Body of pancreas (tissue), 4 donors: Measurements from ENCODE around the gene FBN3. TPM values are rescaled to one million over a fixed set of nuclear protein-coding genes. Genes with fewer than 3 reads are reported as not detected.

Experiments used
- ATAC-seq: fragments of 150-250 bp; one replicate; pipeline ENCODE4 v1.9.1; 2016
- DNase-seq, 4 donors: peaks; one replicate each; pipeline ENCODE4 v3.0.0-alpha.2; 2019
- H3K27ac ChIP-seq, 4 donors: fragments of 200-600 bp; sonication (generic); 1 replicate in 3 of 4; 2 replicates in 1 of 4; pipeline versions ENCODE4 v1.5.1 to v1.6.1; 2016 to 2019; ENCODE audit warnings: mild to moderate bottlenecking in 1 of 4, mixed read lengths in 1 of 4, moderate library complexity in 1 of 4
- H3K27me3 ChIP-seq, 2 donors: fragments of 200-600 bp; sonication (generic); one replicate each; pipeline ENCODE4 v1.6.0; 2016; ENCODE audit warnings: mild to moderate bottlenecking in 1 of 2
- H3K36me3 ChIP-seq, 2 donors: fragments of 200-600 bp; sonication (generic); replicated peaks in 1 of 2; 2 replicates each; pipeline ENCODE4 v1.5.1; 2016; ENCODE audit warnings: low read depth in 2 of 2; ENCODE audit not compliant: insufficient read depth in 1 of 2
- H3K4me1 ChIP-seq: fragments of 200-600 bp; sonication (generic); one replicate; pipeline ENCODE4 v1.6.0; 2016
- H3K4me3 ChIP-seq, 2 donors: fragments of 200-600 bp; sonication (generic); 1 replicate in 1 of 2; 2 replicates in 1 of 2; pipeline ENCODE4 v1.5.1; 2016 to 2019
- H3K9me3 ChIP-seq, 3 donors: fragments of 200-600 bp; sonication (generic); 1 replicate in 2 of 3; 2 replicates in 1 of 3; pipeline ENCODE4 v1.5.1; 2016
- CTCF ChIP-seq, 7 experiments: fragments of 450-650 bp in 4 of 7; fragments of 200-600 bp in 3 of 7; sonication (generic) in 3 of 7; IDR thresholded peaks; one replicate each; pipeline ENCODE4 v1.5.1; 2016 to 2019; ENCODE audit warnings: antibody characterized with exemption in 7 of 7
- POLR2A ChIP-seq, 3 donors: fragments of 450-650 bp; IDR thresholded peaks; one replicate each; pipeline ENCODE4 v1.6.1; 2016; ENCODE audit warnings: antibody characterized with exemption in 3 of 3, mild to moderate bottlenecking in 2 of 3
- WGBS, 2 donors: methylation state at CpG; one replicate each; pipeline ENCODE4 v1.1.5; 2017; 5-methylcytosine and 5-hydroxymethylcytosine counted together
- intact Hi-C: fragments of 100-400 bp; cut with DNase I; formaldehyde crosslinking; loops from one replicate; pipeline ENCODE4 v1.15.1; 2023
- total RNA-seq, 2 donors: library from RNA; depleted of rRNA; stranded (reverse); fragments of >200 nt; gene quantifications; one replicate each; pipeline ENCODE4 v1.1.0, GENCODE V29; 2016

FBN3 gene
- total RNA-seq, 2 donors from 2014 or later, result 0.26 TPM; not detected in 1

GRCh38 chr19:8020681-8021080, 128.7 kb downstream of the FBN3 start:
- 81 to 85% methylated on average over 8 to 9 of the region's 9 CpGs for WGBS, 2 donors
- ATAC-seq, result no peak
- Histone ChIP-seq H3K9me3 (no peaks in the 10 kb centered on the region), H3K36me3 (no peaks in the 10 kb centered on the region), H3K27ac (no peak overlapping the region), H3K4me3 (no peak overlapping the region), H3K4me1 (no peaks in the 10 kb centered on the region), H3K27me3 (no peaks in the 10 kb centered on the region)
- TF ChIP-seq POLR2A (IDR thresholded peaks at IDR 0.05) (no peak), CTCF (IDR thresholded peaks at IDR 0.05) (no peak)
- intact Hi-C loops, result no loop called here
- DNase-seq, result no peak

- 79 to 84% methylated on average over 14 of the region's 14 CpGs for WGBS, 2 donors
- ATAC-seq (no peak), DNase-seq (no peak)
Measured at GRCh38 chr19:8017808-8018207, 131.6 kb downstream of the FBN3 start.

More at GRCh38 chr19:8017808-8018207, 131.6 kb downstream of the FBN3 start:
- intact Hi-C loops, result no loop called here
- no peaks in the 10 kb centered on the region for H3K36me3 ChIP-seq
- no peaks in the 10 kb centered on the region for H3K27me3 ChIP-seq
- no peaks in the 10 kb centered on the region for H3K9me3 ChIP-seq
- H3K27ac ChIP-seq, result no peak overlapping the region
- H3K4me1 ChIP-seq, result no peaks in the 10 kb centered on the region
- no peak overlapping the region for H3K4me3 ChIP-seq
- no peak for TF ChIP-seq CTCF (IDR thresholded peaks at IDR 0.05)
- TF ChIP-seq POLR2A (IDR thresholded peaks at IDR 0.05), result no peak

Other genes starting within 250 kb of the FBN3 start
- 10 to 100 TPM in 1 of 2 donors, 1 to 10 TPM in 1; 8.0 to 34.9 TPM for gene MAP2K7, start 245.7 kb downstream of the FBN3 start, total RNA-seq
- 1 to 10 TPM in 1 of 2 donors, not detected in 1; 9.9 TPM for gene TGFBR3L, start 234.8 kb downstream of the FBN3 start, total RNA-seq
- gene SNAPC2, start 229.3 kb downstream of the FBN3 start, total RNA-seq, result 1 to 10 TPM; 6.3 to 9.1 TPM
- gene CTXN1, start 223.5 kb downstream of the FBN3 start, total RNA-seq, result 10 to 100 TPM in 1 of 2 donors, 1 to 10 TPM in 1; 5.7 to 10.2 TPM
- gene TIMM44, start 205.9 kb downstream of the FBN3 start, total RNA-seq, result 10 to 100 TPM; 20.5 to 73.8 TPM
- 10 to 100 TPM in 1 of 2 donors, 1 to 10 TPM in 1; 9.3 to 15.8 TPM for gene ELAVL1, start 144.0 kb downstream of the FBN3 start, total RNA-seq
- not detected for gene CCL25, start 96.8 kb downstream of the FBN3 start, total RNA-seq
- 10 to 100 TPM; 53.1 to 87.4 TPM for gene CERS4, start 59.8 kb upstream of the FBN3 start, total RNA-seq
- 10 to 100 TPM; 34.0 to 41.2 TPM for gene CD320, start 158.8 kb upstream of the FBN3 start, total RNA-seq
- 1 to 10 TPM; 4.3 to 6.7 TPM for gene NDUFA7, start 171.8 kb upstream of the FBN3 start, total RNA-seq
- 100 to 1,000 TPM; 322 to 334 TPM for gene RPS28, start 171.9 kb upstream of the FBN3 start, total RNA-seq
- gene KANK3, start 193.7 kb upstream of the FBN3 start, total RNA-seq, result 10 to 100 TPM in 1 of 2 donors, 1 to 10 TPM in 1; 9.1 to 25.7 TPM
- 100 to 1,000 TPM in 1 of 2 donors, 10 to 100 TPM in 1; 68.7 to 110 TPM for gene ANGPTL4, start 214.6 kb upstream of the FBN3 start, total RNA-seq
- gene RAB11B, start 240.8 kb upstream of the FBN3 start, total RNA-seq, result 10 to 100 TPM; 47.7 to 50.4 TPM